CD4-positive, alpha-beta T cell treated with Interleukin-6 at 100 ng/mL for 8 hours (primary cell): ENCODE measurements around the gene EPDR1.

ENCODE experiments used
- DNase-seq: peaks from one replicate; pipeline ENCODE4 v3.0.0-alpha.2; 2020; ENCODE audit warnings: mixed read lengths, low spot score

Gene EPDR1

DNA sequence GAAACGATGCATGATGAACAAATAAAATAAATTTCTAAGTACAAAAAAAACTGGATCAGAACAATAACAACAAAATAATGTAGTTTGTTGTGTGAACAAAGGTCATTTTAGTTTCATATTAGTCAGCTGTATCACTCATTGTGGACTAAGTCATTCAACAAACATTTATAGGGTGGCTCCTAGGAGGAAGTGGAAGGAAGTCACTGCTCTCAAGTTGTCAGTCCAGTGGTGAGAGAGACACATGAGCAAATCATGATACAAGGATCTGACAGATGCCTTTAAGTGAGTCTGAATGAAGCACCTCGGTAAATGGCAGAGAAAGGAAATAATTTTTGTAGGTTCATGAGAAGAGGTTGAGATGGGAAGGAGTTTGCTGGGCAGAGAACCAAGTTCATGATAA lies 56.8 kb downstream of the EPDR1 start:
- DNase-seq = no peak

DNA sequence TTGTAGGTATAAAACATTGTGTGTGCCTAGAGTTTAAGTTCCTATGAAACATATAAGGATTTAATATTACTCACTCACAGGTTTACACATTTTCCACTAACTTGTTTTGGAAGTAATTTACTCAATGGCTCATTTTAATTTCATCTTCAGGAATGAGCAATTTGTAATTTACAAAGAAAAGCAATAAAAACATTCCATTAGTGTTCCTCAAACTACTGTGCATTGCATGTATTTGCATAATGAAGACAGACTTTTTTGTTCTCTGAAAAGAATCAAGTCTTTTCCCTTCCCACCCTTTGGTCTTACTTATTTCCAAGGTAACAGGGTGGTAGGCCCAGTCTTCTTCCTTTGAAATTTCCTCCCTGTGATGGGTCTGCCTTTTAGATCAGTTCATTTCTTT lies 61.2 kb downstream of the EPDR1 start:
- DNase-seq = no peak

DNA sequence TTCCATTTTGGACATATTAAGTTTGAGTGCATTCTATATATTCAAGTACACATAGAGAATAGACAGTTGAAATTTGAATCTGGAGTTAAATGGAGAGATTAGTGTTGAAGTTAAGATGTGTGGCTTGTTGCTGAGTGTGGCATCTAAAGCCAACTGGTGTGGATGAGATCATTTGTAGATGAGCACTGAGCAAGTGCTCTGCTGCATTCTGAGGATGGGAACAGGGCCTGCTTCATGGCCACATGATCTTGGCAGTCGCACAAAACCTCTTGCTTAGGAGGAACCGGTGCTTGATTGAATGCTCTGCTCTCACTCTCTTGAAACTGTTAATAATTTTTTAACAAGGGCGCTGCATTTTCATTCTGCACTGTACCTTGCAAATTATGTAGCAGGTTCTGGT lies 62.0 kb downstream of the EPDR1 start:
- DNase-seq = no peak

DNA sequence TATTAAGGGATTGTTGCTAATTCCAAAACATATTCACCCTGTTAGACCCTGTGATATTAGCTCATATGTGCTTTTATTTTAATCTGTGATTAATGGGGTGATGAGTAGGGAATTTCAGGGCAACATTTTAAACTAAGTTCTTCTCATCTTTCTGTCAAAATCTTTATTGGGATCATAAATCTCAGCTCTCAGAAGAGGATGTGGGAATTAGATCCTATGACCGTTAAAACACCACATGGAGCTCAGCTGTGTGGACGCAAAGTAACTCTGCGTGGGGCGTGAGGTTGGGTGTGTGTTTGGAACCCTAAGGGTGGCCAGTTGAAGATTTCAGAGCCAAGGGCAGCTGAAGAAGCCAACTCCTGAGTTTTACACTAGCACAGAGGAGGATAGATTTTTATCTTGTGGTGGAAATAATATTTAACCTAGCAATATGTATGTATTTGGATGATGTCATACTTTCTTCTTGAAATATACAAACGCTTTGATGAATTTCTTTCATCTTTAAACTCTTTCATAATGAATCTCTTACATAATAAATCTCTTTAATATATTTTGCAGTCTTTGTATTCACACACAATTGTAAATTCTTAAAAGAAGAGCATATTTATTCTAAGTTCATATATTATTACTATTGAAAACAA lies 64.4 kb downstream of the EPDR1 start:
- no peak for DNase-seq

DNA sequence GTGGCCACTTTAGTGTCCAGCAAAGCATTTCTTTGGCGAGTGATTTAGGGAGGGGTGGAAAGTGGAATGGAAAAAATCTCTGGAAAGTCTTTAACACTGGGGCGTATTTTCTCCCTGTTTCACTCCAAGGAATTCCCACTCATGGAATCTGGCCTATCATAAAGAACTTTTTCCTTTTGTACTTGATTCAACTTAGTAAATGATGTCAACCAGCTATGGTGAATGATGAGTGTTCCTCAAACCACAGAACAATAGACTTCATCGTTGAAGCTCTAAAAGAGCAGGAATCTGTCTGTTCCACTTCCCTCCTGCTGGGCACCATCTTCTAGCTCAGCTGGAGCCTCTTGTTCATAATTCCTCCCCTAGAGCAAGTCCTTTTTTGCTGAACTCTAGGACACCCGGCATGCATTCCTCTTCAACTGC lies 66.5 kb downstream of the EPDR1 start:
- no peak for DNase-seq

- DNase-seq = no peak
Observed at GRCh38 chr7:37987732-37988131, 67.3 kb downstream of the EPDR1 start.

GRCh38 chr7:37988721-37989650 lies 68.5 kb downstream of the EPDR1 start:
- DNase-seq = no peak

- DNase-seq = no peak
Observed at GRCh38 chr7:37990337-37990736, 69.9 kb downstream of the EPDR1 start.

DNA sequence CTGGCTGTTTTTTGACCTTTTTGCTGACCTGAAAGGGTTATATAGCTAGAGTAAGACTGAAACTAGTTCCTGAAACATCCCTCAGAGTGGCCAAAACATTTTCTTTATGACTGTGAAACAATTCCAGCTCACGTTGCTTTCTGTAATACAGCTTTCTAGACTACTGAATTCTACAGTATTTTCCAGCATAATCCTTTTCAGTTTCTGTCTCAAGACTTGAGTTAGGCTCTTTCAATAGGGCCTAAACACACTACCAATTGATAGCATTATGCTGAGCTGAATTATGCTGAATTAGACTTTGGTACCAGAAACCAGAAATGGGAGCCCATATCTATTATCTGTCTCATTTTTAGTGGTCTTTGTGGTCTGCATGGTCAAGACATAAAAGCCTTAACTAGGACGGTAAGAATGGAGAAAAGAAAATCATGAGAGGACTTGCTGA lies 72.6 kb downstream of the EPDR1 start:
- no peak for DNase-seq

DNA sequence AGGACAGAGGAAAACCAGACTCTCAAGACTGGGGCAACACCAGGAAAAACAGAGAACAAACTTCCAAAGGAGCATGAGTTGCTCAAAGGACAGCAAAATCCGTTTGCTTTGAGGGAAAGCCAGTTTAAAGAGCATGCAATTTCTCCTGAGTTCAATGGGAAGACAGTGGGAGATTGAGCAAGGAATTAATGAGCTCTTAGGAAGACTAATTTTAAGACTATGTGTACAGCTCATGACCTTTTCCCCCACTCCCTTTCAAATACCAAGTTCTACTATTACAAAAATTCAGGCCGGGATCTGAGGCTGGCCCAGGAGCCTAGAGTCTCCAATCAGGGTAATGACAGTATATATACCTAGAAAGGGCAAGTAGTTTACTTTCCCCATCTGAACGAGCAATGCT lies 79.2 kb downstream of the EPDR1 start:
- no peak for DNase-seq

DNA sequence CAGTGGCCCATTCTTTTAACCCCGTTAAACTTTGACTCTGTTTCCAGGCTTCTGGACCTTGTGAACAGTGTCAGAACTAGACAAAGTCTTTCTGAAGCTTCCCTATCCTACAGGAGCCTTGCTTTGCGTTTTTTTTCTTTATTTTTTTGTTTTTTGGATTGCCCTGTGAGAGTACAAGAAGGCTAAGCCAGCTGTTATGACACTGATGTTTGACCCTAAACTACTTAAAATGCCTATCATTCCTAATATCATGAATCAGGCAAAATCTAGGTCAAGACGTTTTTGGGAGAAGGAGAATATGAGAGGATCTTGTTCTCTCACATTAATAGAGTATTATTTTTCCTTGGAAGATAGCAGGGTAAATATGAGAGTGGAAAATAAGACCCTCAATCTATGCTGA lies 79.8 kb downstream of the EPDR1 start:
- no peak for DNase-seq
